ENCODE results near the gene FAM124B.

GRCh38 chr2:224343226-224343625, 58.7 kb downstream of the FAM124B start:
- TF ChIP-seq CTCF (IDR thresholded peaks at IDR 0.05) (no peak), EP300 (IDR thresholded peaks at IDR 0.05) (no peak)
